Ovary (tissue), 9 donors: Measurements from ENCODE around the gene RAB27B. TPM values are rescaled to one million over a fixed set of nuclear protein-coding genes. Genes with fewer than 3 reads are reported as not detected.

Experiments used
- DNase-seq, 5 donors: peaks; one replicate each; pipeline ENCODE4 v3.0.0-alpha.2; 2019 to 2020
- H3K27ac ChIP-seq, 2 donors: fragments of 200-600 bp; one replicate each; pipeline versions ENCODE4 v1.5.1 to v1.8.0; 2019 to 2022
- H3K27me3 ChIP-seq: fragments of 200-600 bp; one replicate; pipeline ENCODE4 v1.8.0; 2022
- H3K36me3 ChIP-seq: fragments of 200-600 bp; sonication (generic); one replicate; pipeline ENCODE4 v1.5.1; 2019
- H3K4me1 ChIP-seq: one replicate; pipeline ENCODE4 v1.8.1; 2013; ENCODE audit warnings: mild to moderate bottlenecking, moderate library complexity; ENCODE audit not compliant: insufficient read depth
- H3K4me3 ChIP-seq: fragments of 200-600 bp; sonication (generic); one replicate; pipeline ENCODE4 v1.5.1; 2017
- H3K9me3 ChIP-seq, 2 donors: fragments of 200-600 bp in 1 of 2; sonication (generic) in 1 of 2; one replicate each; pipeline versions ENCODE4 v1.5.1 to v1.8.1; 2013 to 2019; ENCODE audit warnings: mild to moderate bottlenecking in 1 of 2, moderate library complexity in 1 of 2
- CTCF ChIP-seq, 3 donors: fragments of 450-650 bp in 2 of 3; fragments of 200-600 bp in 1 of 3; IDR thresholded peaks; one replicate each; pipeline versions ENCODE4 v1.5.1 to v1.8.0; 2016 to 2022; ENCODE audit warnings: antibody characterized with exemption in 3 of 3, mild to moderate bottlenecking in 1 of 3
- EP300 ChIP-seq: sonication (generic); formaldehyde crosslinking; IDR thresholded peaks from one replicate; pipeline ENCODE4 v1.6.1; 2017; ENCODE audit warnings: antibody characterized with exemption
- POLR2A ChIP-seq: fragments of 450-650 bp; IDR thresholded peaks from one replicate; pipeline ENCODE4 v1.6.1; 2017; ENCODE audit warnings: antibody characterized with exemption, mild to moderate bottlenecking, moderate library complexity
- WGBS, 3 donors: extraction: QIAGEN DNeasy Blood & Tissue Kit in 1 of 3; methylation state at CpG; one replicate each; pipeline versions ENCODE4 v1.1.5 to v1.1.7; 2013 to 2017; 5-methylcytosine and 5-hydroxymethylcytosine counted together
- intact Hi-C, 4 donors: fragments of 100-400 bp; cut with DNase I; formaldehyde crosslinking; loops; one replicate each; pipeline versions ENCODE4 v1.11.0 to v1.15.1; 2022 to 2023
- polyA plus RNA-seq, 2 donors: library from polyadenylated mRNA; stranded (reverse); fragments of 200-250 nt in 1 of 2; fragments of 350-450 nt in 1 of 2; fragmentation: Illumina TruSeq in 1 of 2; extraction: RNeasy Lipid Tissue Mini Kit (QIAGEN cat#74804) in 1 of 2; gene quantifications; one replicate each; pipeline ENCODE4 v1.2.3, GENCODE V29; 2013 to 2014
- total RNA-seq, 7 donors: library from RNA; depleted of rRNA in 2 of 7; stranded (reverse); fragments of >200 nt in 2 of 7; fragmentation: NEBNext Ultra II Directional in 3 of 7; extraction: Animal tissue kit (Norgen Biotek cat#: 25700) in 3 of 7; gene quantifications; one replicate each; pipeline versions ENCODE4 v1.1.0 to v1.2.4, GENCODE V29; 2016 to 2023
- donor health status: DM: no; HTN: no; CAD: no; lungs with moderate emphysema.
- donor health status: DM: no; HTN: no; CAD: no.
- donor health status: Bipolar disorder and iron deficiency.
- donor health status: DM: yes; HTN: yes; CAD: no.
- donor health status: DM: no; HTN: no; CAD: no.
- donor health status: DM: yes; HTN: yes; CAD: no.

RAB27B gene
- total and polyA plus RNA-seq, 9 donors, result 0.05 to 3.9 (median 0.12) TPM

GRCh38 chr18:54786206-54786605, 42.1 kb upstream of the RAB27B start:
- no peak for DNase-seq
- no peak for TF ChIP-seq POLR2A
- TF ChIP-seq CTCF (IDR thresholded peaks at IDR 0.05), result no peak
- TF ChIP-seq EP300, result no peak
- intact Hi-C loops, result no loop called here
- H3K4me3 ChIP-seq, result no peak overlapping the region
- 94 to 96% (median 95%) methylated on average over 1 of the region's 1 CpG for WGBS, 3 donors
- no peaks in the 10 kb centered on the region for H3K9me3 ChIP-seq
- H3K4me1 ChIP-seq, result no peaks in the 10 kb centered on the region
- no peak overlapping the region for H3K27ac ChIP-seq
- no peaks in the 10 kb centered on the region for H3K36me3 ChIP-seq
- H3K27me3 ChIP-seq, result no peaks in the 10 kb centered on the region

- TF ChIP-seq EP300, result no peak
- no peak for TF ChIP-seq CTCF (IDR thresholded peaks at IDR 0.05)
- no peak for TF ChIP-seq POLR2A
- Histone ChIP-seq H3K4me3 (no peak overlapping the region), H3K27me3 (no peaks in the 10 kb centered on the region), H3K27ac (no peak overlapping the region), H3K4me1 (no peaks in the 10 kb centered on the region), H3K9me3 (no peaks in the 10 kb centered on the region), H3K36me3 (no peaks in the 10 kb centered on the region)
- intact Hi-C loops, result no loop called here
- WGBS, 3 donors, result 62 to 70% (median 64%) methylated on average over 5 of the region's 5 CpGs
- no peak for DNase-seq
These were observed 41.2 kb upstream of the RAB27B start for GRCh38 chr18:54787121-54787520.

GRCh38 chr18:54787616-54788015, 40.7 kb upstream of the RAB27B start:
- TF ChIP-seq POLR2A (no peak), CTCF (IDR thresholded peaks at IDR 0.05) (no peak), EP300 (no peak)
- no peaks in the 10 kb centered on the region for H3K4me1 ChIP-seq
- intact Hi-C loops, result no loop called here
- no peak overlapping the region for H3K4me3 ChIP-seq
- no peaks in the 10 kb centered on the region for H3K9me3 ChIP-seq
- H3K36me3 ChIP-seq, result no peaks in the 10 kb centered on the region
- no peaks in the 10 kb centered on the region for H3K27me3 ChIP-seq
- H3K27ac ChIP-seq, result no peak overlapping the region
- no peak for DNase-seq

- Histone ChIP-seq H3K27me3 (no peaks in the 10 kb centered on the region), H3K27ac (no peak overlapping the region), H3K36me3 (no peaks in the 10 kb centered on the region), H3K9me3 (no peaks in the 10 kb centered on the region), H3K4me1 (no peaks in the 10 kb centered on the region), H3K4me3 (no peak overlapping the region)
- no peak for DNase-seq
- WGBS, 3 donors, result 21 to 31% (median 25%) methylated on average over 1 of the region's 1 CpG
- no peak for TF ChIP-seq CTCF (IDR thresholded peaks at IDR 0.05)
- no peak for TF ChIP-seq EP300
- no peak for TF ChIP-seq POLR2A
- intact Hi-C loops, result no loop called here
These were observed 38.2 kb upstream of the RAB27B start for GRCh38 chr18:54790109-54790508.

GRCh38 chr18:54791657-54792056, 36.6 kb upstream of the RAB27B start:
- TF ChIP-seq CTCF (IDR thresholded peaks at IDR 0.05) (no peak), EP300 (no peak), POLR2A (no peak)

More at GRCh38 chr18:54791657-54792056, 36.6 kb upstream of the RAB27B start:
- Histone ChIP-seq H3K27me3 (no peaks in the 10 kb centered on the region), H3K4me1 (no peaks in the 10 kb centered on the region), H3K36me3 (no peaks in the 10 kb centered on the region), H3K27ac (no peak overlapping the region), H3K9me3 (no peaks in the 10 kb centered on the region), H3K4me3 (no peak overlapping the region)
- WGBS, 3 donors, result 94 to 97% (median 96%) methylated on average over 12 of the region's 12 CpGs
- intact Hi-C loops, result no loop called here
- no peak for DNase-seq
